HG03521 (cell line): ENCODE measurements around the gene DCAF4.

ENCODE experiments used
- ATAC-seq: cut with Tn5 transposase; IDR thresholded peaks from one replicate; pipeline ENCODE4 v1.9.1; 2021; ENCODE audit warnings: mild to moderate bottlenecking, moderate library complexity; ENCODE audit not compliant: unreplicated experiment

Gene DCAF4

GRCh38 chr14:72926292-72927028 is at the start of gene DCAF4:
TSS of gene DCAF4 (plus strand) at chr14:72926464. CDS start at chr14:72937979, 11,515 bp downstream.
- ATAC-seq = peak; percentile 97

GRCh38 chr14:72876710-72877063 is 49.6 kb upstream of the DCAF4 start:
- no peak for ATAC-seq

GRCh38 chr14:72878746-72879145 is 47.5 kb upstream of the DCAF4 start:
- no peak for ATAC-seq

- ATAC-seq = no peak
Observed at GRCh38 chr14:72879431-72879830, 46.8 kb upstream of the DCAF4 start.

GRCh38 chr14:72880164-72880563 is 46.1 kb upstream of the DCAF4 start:
- ATAC-seq = no peak

GRCh38 chr14:72880820-72881219 is 45.4 kb upstream of the DCAF4 start:
- ATAC-seq = no peak

GRCh38 chr14:72881543-72881942 is 44.7 kb upstream of the DCAF4 start:
- ATAC-seq = no peak

GRCh38 chr14:72882047-72882446 is 44.2 kb upstream of the DCAF4 start:
- no peak for ATAC-seq

GRCh38 chr14:72882463-72882862 is 43.8 kb upstream of the DCAF4 start:
- ATAC-seq = no peak

GRCh38 chr14:72883109-72883508 is 43.2 kb upstream of the DCAF4 start:
- no peak for ATAC-seq

- ATAC-seq = no peak
Observed at GRCh38 chr14:72883961-72884360, 42.3 kb upstream of the DCAF4 start.

- ATAC-seq = no peak
Observed at GRCh38 chr14:72884386-72884785, 41.9 kb upstream of the DCAF4 start.

- ATAC-seq = no peak
Observed at GRCh38 chr14:72887514-72887913, 38.8 kb upstream of the DCAF4 start.

- ATAC-seq = no peak
Observed at GRCh38 chr14:72888192-72888591, 38.1 kb upstream of the DCAF4 start.

- no peak for ATAC-seq
Observed at GRCh38 chr14:72888636-72889201, 37.5 kb upstream of the DCAF4 start.

- ATAC-seq = no peak
Observed at GRCh38 chr14:72889366-72889765, 36.9 kb upstream of the DCAF4 start.

GRCh38 chr14:72891666-72892102 is 34.6 kb upstream of the DCAF4 start:
- no peak for ATAC-seq

GRCh38 chr14:72892103-72892878 is 34.0 kb upstream of the DCAF4 start:
- no peak for ATAC-seq

GRCh38 chr14:72892879-72893635 is 33.2 kb upstream of the DCAF4 start:
- peak; percentile 7 for ATAC-seq

GRCh38 chr14:72893636-72894322 is 32.5 kb upstream of the DCAF4 start, which contains the start of gene DPF3:
TSS of gene DPF3 (minus strand) at chr14:72894101. CDS start at chr14:72894088, 13 bp downstream.
- peak; percentile 95 for ATAC-seq

- no peak for ATAC-seq
Observed at GRCh38 chr14:72894323-72894622, 32.0 kb upstream of the DCAF4 start.
